ENCODE data around the gene MAST3. TPM values are rescaled to one million over a fixed set of nuclear protein-coding genes. Genes with fewer than 3 reads are reported as not detected.
"Not testable (repeated sequence)": the region's sequence is repeated elsewhere in the genome, so short reads cannot be mapped to it uniquely, and the experiment has no call there.

The MAST3 gene
- polyA plus RNA-seq, 3 donors, result 6.8 to 34.0 (median 12.4) TPM

DNA sequence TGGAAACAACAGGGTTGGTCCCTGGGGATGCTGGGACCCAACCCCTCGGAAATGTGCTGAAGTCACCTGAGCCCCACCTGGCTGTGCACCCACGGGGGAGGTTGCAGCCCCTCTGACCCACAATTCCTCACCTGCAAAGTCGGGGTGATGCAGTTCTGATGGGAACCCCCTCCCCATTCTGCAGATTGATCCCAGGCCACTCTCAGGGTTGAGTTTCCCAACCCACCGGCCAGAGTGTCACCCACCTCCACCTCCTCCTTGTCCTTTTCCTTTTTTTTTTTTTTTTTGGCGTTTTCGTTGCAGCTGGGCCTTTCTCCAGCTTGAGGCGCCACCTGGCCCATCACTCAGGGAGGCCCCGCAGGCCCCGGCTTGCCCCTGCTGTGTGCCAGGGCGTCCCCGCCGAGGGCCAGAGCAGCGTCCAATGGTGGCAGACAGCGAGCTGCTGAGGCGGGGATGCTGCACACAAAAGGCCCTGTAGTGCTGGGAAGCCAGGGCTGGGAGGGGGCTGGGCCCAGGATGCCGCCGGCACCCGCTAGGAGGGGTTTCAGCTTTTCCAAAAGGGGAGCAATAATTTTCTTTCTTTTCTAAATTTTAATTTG is 60.0 kb downstream of the MAST3 start:
- intact Hi-C loops (cut with micrococcal nuclease), result loop anchor here in 1 of 2 donors (10.0 kb wide), 1 partner anchor 47 kb away; the partner anchor contains the start of gene RAB3A
- peaks cover 12 to 19% of the 10 kb centered on the region in 2 donors for H3K36me3 Mint-ChIP-seq
- peak overlapping the region; percentile 1 for H3K9ac ChIP-seq (ENCODE audit: insufficient read depth, low read length, poor library complexity, severe bottlenecking)
- no peak overlapping the region for H3K27ac ChIP-seq (ENCODE audit: low read depth in 1 of 2, low read length in 2 of 2)
- H3K27me3 ChIP-seq (ENCODE audit: control insufficient read depth in 2 of 2, insufficient read depth in 2 of 2, low read length in 2 of 2), result no peaks in the 10 kb centered on the region
- H3K9me3 ChIP-seq (replicated peaks in 1 of 2; ENCODE audit: control insufficient read depth in 1 of 2, insufficient read depth in 1 of 2, low read length in 2 of 2), result no peaks in the 10 kb centered on the region
- H3K4me1 Mint-ChIP-seq, result peaks cover 34% of the 10 kb centered on the region
- H3K4me3 Mint-ChIP-seq, result no peak overlapping the region
- H3K4me2 ChIP-seq (replicated peaks; ENCODE audit: extremely low read depth, low read length, poor library complexity, severe bottlenecking), result no peak overlapping the region
- H3K27me3 Mint-ChIP-seq (ENCODE audit: low read depth in 3 of 3), result peaks cover 0 to 2% (median 0%) of the 10 kb centered on the region in 3 donors
- peaks cover 16% of the 10 kb centered on the region for H3K79me2 ChIP-seq (ENCODE audit: insufficient read depth, low read length)
- no peak overlapping the region for H2AFZ ChIP-seq (ENCODE audit: insufficient read depth, low read depth, low read length, poor library complexity, severe bottlenecking)
- peaks cover 9 to 10% of the 10 kb centered on the region in 2 donors for H3K36me3 ChIP-seq (replicated peaks in 1 of 2; ENCODE audit: control insufficient read depth in 1 of 2, insufficient read depth in 2 of 2, low read length in 2 of 2)
- no peak overlapping the region for H3K27ac Mint-ChIP-seq
- no peak overlapping the region for H3K4me3 ChIP-seq (replicated peaks in 1 of 3; ENCODE audit: low read depth in 2 of 3, low read length in 3 of 3)
- WGBS (ENCODE audit: insufficient coverage), result 56% methylated on average over 12 of the region's 18 CpGs
- TF ChIP-seq, protein P1, sequence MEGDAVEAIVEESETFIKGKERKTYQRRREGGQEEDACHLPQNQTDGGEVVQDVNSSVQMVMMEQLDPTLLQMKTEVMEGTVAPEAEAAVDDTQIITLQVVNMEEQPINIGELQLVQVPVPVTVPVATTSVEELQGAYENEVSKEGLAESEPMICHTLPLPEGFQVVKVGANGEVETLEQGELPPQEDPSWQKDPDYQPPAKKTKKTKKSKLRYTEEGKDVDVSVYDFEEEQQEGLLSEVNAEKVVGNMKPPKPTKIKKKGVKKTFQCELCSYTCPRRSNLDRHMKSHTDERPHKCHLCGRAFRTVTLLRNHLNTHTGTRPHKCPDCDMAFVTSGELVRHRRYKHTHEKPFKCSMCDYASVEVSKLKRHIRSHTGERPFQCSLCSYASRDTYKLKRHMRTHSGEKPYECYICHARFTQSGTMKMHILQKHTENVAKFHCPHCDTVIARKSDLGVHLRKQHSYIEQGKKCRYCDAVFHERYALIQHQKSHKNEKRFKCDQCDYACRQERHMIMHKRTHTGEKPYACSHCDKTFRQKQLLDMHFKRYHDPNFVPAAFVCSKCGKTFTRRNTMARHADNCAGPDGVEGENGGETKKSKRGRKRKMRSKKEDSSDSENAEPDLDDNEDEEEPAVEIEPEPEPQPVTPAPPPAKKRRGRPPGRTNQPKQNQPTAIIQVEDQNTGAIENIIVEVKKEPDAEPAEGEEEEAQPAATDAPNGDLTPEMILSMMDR (IDR thresholded peaks at IDR 0.05), result no peak
- no peaks in the 10 kb centered on the region for H3K9me3 Mint-ChIP-seq
- DNase-seq, result no peak
- peaks cover 31 to 47% of the 10 kb centered on the region in 2 donors for H3K4me1 ChIP-seq (ENCODE audit: control insufficient read depth in 1 of 2, insufficient read depth in 2 of 2, low read length in 2 of 2)
- peaks cover 22% of the 10 kb centered on the region for H4K20me1 ChIP-seq (ENCODE audit: insufficient read depth, low read length)

DNA sequence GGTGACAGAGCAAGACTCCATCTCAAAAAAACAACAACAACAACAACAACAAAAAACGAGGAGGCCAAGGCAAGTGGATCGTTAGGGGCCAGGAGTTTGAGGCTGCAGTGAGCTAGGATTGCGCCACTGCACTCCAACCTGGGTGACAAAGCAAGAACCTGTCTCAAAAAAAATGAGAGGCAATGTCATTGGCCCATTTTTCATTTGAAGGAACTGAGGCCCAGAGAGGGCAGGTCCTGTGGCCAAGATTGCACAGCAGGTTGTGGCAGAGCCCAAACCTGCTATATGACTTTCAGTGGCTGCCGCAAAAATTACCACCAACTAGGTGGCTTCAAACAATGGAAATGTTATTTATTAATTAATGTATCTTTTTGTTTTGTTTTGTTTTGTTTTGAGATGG is 60.9 kb downstream of the MAST3 start:
- Mint-ChIP-seq H3K27ac (no peak overlapping the region), H3K4me3 (no peak overlapping the region), H3K36me3 (peaks cover 20 to 28% of the 10 kb centered on the region in 2 donors), H3K27me3 (ENCODE audit: low read depth in 3 of 3) (peaks cover 0 to 2% (median 0%) of the 10 kb centered on the region in 3 donors), H3K4me1 (peaks cover 34% of the 10 kb centered on the region), H3K9me3 (no peaks in the 10 kb centered on the region)
- Histone ChIP-seq H3K9me3 (replicated peaks in 1 of 2; ENCODE audit: control insufficient read depth in 1 of 2, insufficient read depth in 1 of 2, low read length in 2 of 2) (no peaks in the 10 kb centered on the region), H3K36me3 (replicated peaks in 1 of 2; ENCODE audit: control insufficient read depth in 1 of 2, insufficient read depth in 2 of 2, low read length in 2 of 2) (peaks cover 17 to 18% of the 10 kb centered on the region in 2 donors), H3K4me3 (replicated peaks in 1 of 3; ENCODE audit: low read depth in 2 of 3, low read length in 3 of 3) (no peak overlapping the region), H2AFZ (ENCODE audit: insufficient read depth, low read depth, low read length, poor library complexity, severe bottlenecking) (no peak overlapping the region), H3K27ac (ENCODE audit: low read depth in 1 of 2, low read length in 2 of 2) (no peak overlapping the region), H3K4me2 (replicated peaks; ENCODE audit: extremely low read depth, low read length, poor library complexity, severe bottlenecking) (no peak overlapping the region), H3K4me1 (ENCODE audit: control insufficient read depth in 1 of 2, insufficient read depth in 2 of 2, low read length in 2 of 2) (peaks cover 29 to 42% of the 10 kb centered on the region in 2 donors), H3K9ac (ENCODE audit: insufficient read depth, low read length, poor library complexity, severe bottlenecking) (no peak overlapping the region), H3K79me2 (ENCODE audit: insufficient read depth, low read length) (peaks cover 13% of the 10 kb centered on the region), H3K27me3 (ENCODE audit: control insufficient read depth in 2 of 2, insufficient read depth in 2 of 2, low read length in 2 of 2) (no peaks in the 10 kb centered on the region), H4K20me1 (ENCODE audit: insufficient read depth, low read length) (peaks cover 22% of the 10 kb centered on the region)
- WGBS (ENCODE audit: insufficient coverage), result 82% methylated on average over 2 of the region's 4 CpGs
- no peak for DNase-seq
- intact Hi-C loops (cut with micrococcal nuclease), result loop anchor here in 1 of 2 donors (10.0 kb wide), 1 partner anchor 46 kb away; the partner anchor contains the start of gene RAB3A
- TF ChIP-seq, protein P1 (IDR thresholded peaks at IDR 0.05), result no peak

DNA sequence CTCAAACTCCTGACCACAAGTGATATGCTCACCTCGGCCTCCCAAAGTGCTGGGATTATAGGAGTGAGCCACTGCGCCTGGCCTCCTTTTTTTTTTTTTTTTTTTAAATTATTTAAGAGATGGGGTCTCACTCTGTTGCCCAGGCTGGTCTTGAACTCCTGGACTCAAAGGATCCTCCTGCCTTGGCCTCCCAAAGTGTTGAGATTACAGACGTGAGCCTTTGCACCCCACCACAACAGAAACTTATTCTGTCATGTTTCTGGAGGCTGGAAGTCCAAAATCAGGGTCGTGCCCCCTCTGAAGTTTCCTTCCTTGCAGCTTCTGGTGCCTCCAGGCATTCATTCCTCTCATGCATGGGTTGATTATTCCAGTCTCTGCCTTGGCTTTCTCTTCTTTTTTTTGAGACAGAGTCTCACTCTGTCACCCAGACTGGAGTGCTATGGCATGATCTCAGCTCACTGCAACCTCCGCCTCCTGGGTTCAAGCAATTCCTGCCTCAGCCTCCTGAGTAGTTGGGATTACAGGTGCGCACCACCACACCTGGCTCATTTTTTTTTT is 61.6 kb downstream of the MAST3 start:
- Mint-ChIP-seq H3K4me1 (peaks cover 29% of the 10 kb centered on the region), H3K36me3 (peaks cover 22 to 33% of the 10 kb centered on the region in 2 donors)
- not testable (repeated sequence) for H3K27me3 Mint-ChIP-seq (ENCODE audit: low read depth in 3 of 3); H3K9ac ChIP-seq (ENCODE audit: insufficient read depth, low read length, poor library complexity, severe bottlenecking); H3K9me3 ChIP-seq (replicated peaks in 1 of 2; ENCODE audit: control insufficient read depth in 1 of 2, insufficient read depth in 1 of 2, low read length in 2 of 2); H2AFZ ChIP-seq (ENCODE audit: insufficient read depth, low read depth, low read length, poor library complexity, severe bottlenecking); H3K9me3 Mint-ChIP-seq; H3K27ac ChIP-seq (ENCODE audit: low read depth in 1 of 2, low read length in 2 of 2); H3K79me2 ChIP-seq (ENCODE audit: insufficient read depth, low read length); H3K27me3 ChIP-seq (ENCODE audit: control insufficient read depth in 2 of 2, insufficient read depth in 2 of 2, low read length in 2 of 2); H3K4me3 Mint-ChIP-seq; DNase-seq; H3K27ac Mint-ChIP-seq; H3K4me2 ChIP-seq (replicated peaks; ENCODE audit: extremely low read depth, low read length, poor library complexity, severe bottlenecking); H3K4me3 ChIP-seq (replicated peaks in 1 of 3; ENCODE audit: low read depth in 2 of 3, low read length in 3 of 3)
- intact Hi-C loops (cut with micrococcal nuclease), result loop anchor here in 1 of 2 donors (10.0 kb wide), 1 partner anchor 46 kb away; the partner anchor contains the start of gene RAB3A
- Histone ChIP-seq H3K4me1 (ENCODE audit: control insufficient read depth in 1 of 2, insufficient read depth in 2 of 2, low read length in 2 of 2) (peaks cover 22 to 35% of the 10 kb centered on the region in 2 donors), H4K20me1 (ENCODE audit: insufficient read depth, low read length) (peaks cover 15% of the 10 kb centered on the region), H3K36me3 (replicated peaks in 1 of 2; ENCODE audit: control insufficient read depth in 1 of 2, insufficient read depth in 2 of 2, low read length in 2 of 2) (peaks cover 20 to 21% of the 10 kb centered on the region in 2 donors)
- 93% methylated on average over 4 of the region's 6 CpGs for WGBS (ENCODE audit: insufficient coverage)

Data from CD14-positive monocyte (primary cell).